ENCODE data around the gene CLDN2.
"Not testable (repeated sequence)": the region's sequence is repeated elsewhere in the genome, so short reads cannot be mapped to it uniquely, and the experiment has no call there.

CLDN2 gene

GRCh38 chrX:106966547-106966946 is 46.3 kb downstream of the CLDN2 start:
- not testable (repeated sequence) for H3K4me3 ChIP-seq (ENCODE audit: low read length); H3K9me3 ChIP-seq (ENCODE audit: insufficient read depth, low read depth, low read length); H3K27me3 ChIP-seq (ENCODE audit: insufficient read depth, low read length); H3K4me1 ChIP-seq (ENCODE audit: insufficient read depth, low read length); H3K27ac ChIP-seq (ENCODE audit: low read length); H3K36me3 ChIP-seq (ENCODE audit: insufficient read depth, low read depth, low read length); H3K9ac ChIP-seq (ENCODE audit: low read depth, low read length)

- Histone ChIP-seq H3K36me3 (ENCODE audit: insufficient read depth, low read depth, low read length) (no peaks in the 10 kb centered on the region), H3K27me3 (ENCODE audit: insufficient read depth, low read length) (no peaks in the 10 kb centered on the region), H3K27ac (ENCODE audit: low read length) (no peak overlapping the region), H3K4me3 (ENCODE audit: low read length) (no peak overlapping the region), H3K9me3 (ENCODE audit: insufficient read depth, low read depth, low read length) (no peaks in the 10 kb centered on the region), H3K9ac (ENCODE audit: low read depth, low read length) (no peak overlapping the region), H3K4me1 (ENCODE audit: insufficient read depth, low read length) (no peaks in the 10 kb centered on the region)
These were observed 52.7 kb downstream of the CLDN2 start for GRCh38 chrX:106972896-106973295.

GRCh38 chrX:106973433-106974149 is 53.4 kb downstream of the CLDN2 start:
- H3K4me1 ChIP-seq (ENCODE audit: insufficient read depth, low read length) = no peaks in the 10 kb centered on the region
- H3K36me3 ChIP-seq (ENCODE audit: insufficient read depth, low read depth, low read length) = no peaks in the 10 kb centered on the region
- H3K9ac ChIP-seq (ENCODE audit: low read depth, low read length) = no peak overlapping the region
- H3K9me3 ChIP-seq (ENCODE audit: insufficient read depth, low read depth, low read length) = no peaks in the 10 kb centered on the region
- no peak overlapping the region for H3K27ac ChIP-seq (ENCODE audit: low read length)
- H3K27me3 ChIP-seq (ENCODE audit: insufficient read depth, low read length) = no peaks in the 10 kb centered on the region
- no peak overlapping the region for H3K4me3 ChIP-seq (ENCODE audit: low read length)

GRCh38 chrX:106976416-106976815 is 56.2 kb downstream of the CLDN2 start:
- Histone ChIP-seq H3K4me3 (ENCODE audit: low read length) (no peak overlapping the region), H3K27me3 (ENCODE audit: insufficient read depth, low read length) (no peaks in the 10 kb centered on the region), H3K9ac (ENCODE audit: low read depth, low read length) (no peak overlapping the region), H3K4me1 (ENCODE audit: insufficient read depth, low read length) (no peaks in the 10 kb centered on the region), H3K27ac (ENCODE audit: low read length) (no peak overlapping the region), H3K36me3 (ENCODE audit: insufficient read depth, low read depth, low read length) (no peaks in the 10 kb centered on the region), H3K9me3 (ENCODE audit: insufficient read depth, low read depth, low read length) (no peaks in the 10 kb centered on the region)
